Breast epithelium (tissue), 4 donors: ENCODE measurements around the gene TOE1. TPM values are rescaled to one million over a fixed set of nuclear protein-coding genes. Genes with fewer than 3 reads are reported as not detected.

ENCODE experiments used
- DNase-seq, 2 donors: peaks; one replicate each; pipeline ENCODE4 v3.0.0-alpha.2; 2019; ENCODE audit warnings: low spot score in 2 of 2
- H3K27ac ChIP-seq, 2 donors: fragments of 200-600 bp; sonication (generic) in 1 of 2; one replicate each; pipeline ENCODE4 v1.5.1; 2016 to 2019; ENCODE audit warnings: mild to moderate bottlenecking in 1 of 2
- H3K27me3 ChIP-seq, 2 donors: fragments of 200-600 bp; sonication (generic) in 1 of 2; one replicate each; pipeline versions ENCODE4 v1.5.1 to v1.6.0; 2017 to 2019; ENCODE audit warnings: control low read depth in 1 of 2, mild to moderate bottlenecking in 1 of 2
- H3K36me3 ChIP-seq: fragments of 200-600 bp; one replicate; pipeline ENCODE4 v1.5.1; 2019
- H3K4me1 ChIP-seq, 2 donors: fragments of 200-600 bp; sonication (generic); one replicate each; pipeline ENCODE4 v1.5.1; 2016 to 2019; ENCODE audit warnings: control low read depth in 1 of 2
- H3K4me3 ChIP-seq, 3 donors: fragments of 200-600 bp; sonication (generic); 1 replicate in 2 of 3; 2 replicates in 1 of 3; pipeline ENCODE4 v1.5.1; 2016 to 2019; ENCODE audit warnings: mild to moderate bottlenecking in 3 of 3, moderate library complexity in 2 of 3
- H3K9me3 ChIP-seq, 2 donors: fragments of 200-600 bp; sonication (generic) in 1 of 2; one replicate each; pipeline ENCODE4 v1.5.1; 2016 to 2019; ENCODE audit warnings: control low read depth in 1 of 2
- CTCF ChIP-seq, 3 donors: fragments of 450-650 bp; IDR thresholded peaks; one replicate each; pipeline ENCODE4 v1.5.1; 2016 to 2017; ENCODE audit warnings: antibody characterized with exemption in 3 of 3, mild to moderate bottlenecking in 3 of 3, moderate library complexity in 3 of 3
- POLR2A ChIP-seq: fragments of 450-650 bp; IDR thresholded peaks from one replicate; pipeline ENCODE4 v1.6.1; 2016; ENCODE audit warnings: antibody characterized with exemption, mild to moderate bottlenecking, moderate library complexity
- POLR2AphosphoS5 ChIP-seq, 3 donors: sonication (generic); formaldehyde crosslinking; IDR thresholded peaks; one replicate each; pipeline ENCODE4 v1.6.1; 2017; ENCODE audit warnings: antibody characterized with exemption in 3 of 3
- intact Hi-C: fragments of 100-400 bp; cut with DNase I; formaldehyde crosslinking; loops from one replicate; pipeline ENCODE4 v1.15.1; 2023; ENCODE audit warnings: low total_unique reads
- total RNA-seq, 3 donors: library from RNA; depleted of rRNA; stranded (reverse); fragments of >200 nt; gene quantifications; one replicate each; pipeline ENCODE4 v1.1.0, GENCODE V29; 2016

TOE1 gene
- total RNA-seq, 3 donors from 2014 or later, result 8.6 to 21.2 (median 11.1) TPM

DNA sequence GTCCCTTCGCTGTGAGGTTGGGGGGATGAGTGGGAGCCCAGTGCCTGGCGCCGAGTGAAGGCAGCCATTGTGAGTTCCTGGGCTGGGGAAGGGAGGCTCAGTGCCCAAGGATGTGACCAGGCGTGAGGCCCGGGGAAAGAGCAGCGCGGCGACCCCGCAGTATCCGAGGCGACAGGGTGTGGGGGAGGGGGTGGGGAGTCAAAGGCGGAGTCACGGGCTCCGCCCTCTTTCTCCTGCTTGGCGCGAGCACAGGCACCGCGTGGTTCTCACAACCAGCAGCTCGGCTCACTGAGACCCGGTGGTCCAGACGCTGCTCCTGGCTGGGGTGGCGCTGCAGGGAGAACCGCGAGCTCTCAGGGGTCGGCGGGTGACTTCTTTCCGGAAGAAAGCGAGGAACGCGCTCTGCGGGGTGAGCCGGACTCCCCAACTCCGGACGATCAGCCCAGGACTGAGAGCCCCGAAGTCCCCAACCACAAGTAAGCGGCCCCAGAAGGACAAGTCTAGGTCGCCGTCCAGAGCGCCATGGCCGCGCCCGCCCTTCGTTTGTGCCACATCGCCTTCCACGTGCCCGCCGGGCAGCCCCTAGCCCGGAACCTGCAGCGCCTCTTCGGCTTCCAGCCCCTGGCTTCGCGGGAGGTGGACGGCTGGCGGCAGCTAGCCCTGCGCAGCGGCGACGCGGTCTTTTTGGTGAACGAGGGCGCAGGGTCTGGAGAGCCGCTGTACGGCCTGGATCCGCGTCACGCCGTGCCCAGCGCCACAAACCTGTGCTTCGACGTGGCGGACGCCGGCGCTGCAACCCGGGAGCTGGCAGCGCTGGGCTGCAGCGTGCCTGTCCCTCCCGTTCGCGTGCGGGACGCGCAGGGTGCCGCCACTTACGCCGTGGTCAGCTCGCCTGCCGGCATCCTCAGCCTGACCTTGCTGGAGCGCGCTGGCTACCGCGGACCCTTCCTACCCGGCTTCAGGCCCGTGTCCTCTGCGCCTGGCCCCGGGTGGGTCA, 13.0 kb upstream of the TOE1 start, which contains the start of gene HPDL:
TSS of gene HPDL (plus strand) at position 269 of the 997 bp plus-strand sequence. CDS start at position 523, 254 bp downstream.
- no peaks in the 10 kb centered on the region for H3K27me3 ChIP-seq
- no peak for DNase-seq
- no peaks in the 10 kb centered on the region for H3K9me3 ChIP-seq
- H3K4me3 ChIP-seq, result peak within 1 kb of the TSS; percentile 43 to 75 (median 57)
- no peak for TF ChIP-seq POLR2AphosphoS5 (IDR thresholded peaks at IDR 0.05)
- TF ChIP-seq CTCF (IDR thresholded peaks at IDR 0.05), result no peak
- no peak for TF ChIP-seq POLR2A
- no peaks in the 10 kb centered on the region for H3K4me1 ChIP-seq
- intact Hi-C loops, result no loop called here
- H3K36me3 ChIP-seq, result no peaks in the 10 kb centered on the region
- no peak within 1 kb of the TSS for H3K27ac ChIP-seq

DNA sequence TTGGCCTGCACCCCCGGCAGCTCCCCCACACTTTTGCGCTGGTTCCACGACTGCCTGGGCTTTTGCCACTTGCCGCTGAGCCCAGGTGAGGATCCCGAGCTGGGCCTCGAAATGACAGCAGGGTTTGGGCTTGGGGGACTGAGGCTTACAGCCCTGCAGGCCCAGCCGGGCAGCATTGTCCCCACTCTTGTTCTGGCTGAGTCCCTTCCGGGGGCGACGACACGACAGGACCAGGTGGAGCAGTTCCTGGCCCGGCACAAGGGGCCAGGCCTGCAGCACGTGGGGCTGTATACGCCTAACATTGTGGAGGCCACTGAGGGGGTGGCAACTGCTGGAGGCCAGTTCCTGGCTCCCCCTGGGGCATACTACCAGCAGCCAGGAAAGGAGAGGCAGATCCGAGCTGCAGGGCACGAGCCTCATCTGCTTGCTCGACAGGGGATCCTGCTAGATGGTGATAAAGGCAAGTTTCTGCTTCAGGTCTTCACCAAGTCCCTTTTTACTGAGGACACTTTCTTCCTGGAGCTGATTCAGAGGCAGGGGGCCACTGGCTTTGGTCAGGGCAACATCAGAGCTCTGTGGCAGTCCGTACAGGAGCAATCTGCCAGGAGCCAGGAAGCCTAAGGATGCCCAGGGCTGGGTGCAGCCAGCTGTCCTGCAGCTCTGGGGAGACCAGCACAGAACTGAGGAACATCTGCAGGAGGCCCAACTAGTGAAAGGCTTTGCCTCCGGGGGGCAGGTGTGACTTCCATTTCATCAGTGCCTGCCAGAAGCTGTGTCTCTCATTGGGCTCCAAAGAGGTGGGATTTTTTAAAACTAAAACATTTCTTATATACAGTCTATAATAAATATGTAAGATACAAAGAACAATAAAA, 12.1 kb upstream of the TOE1 start:
- no peaks in the 10 kb centered on the region for H3K27me3 ChIP-seq
- intact Hi-C loops, result no loop called here
- no peaks in the 10 kb centered on the region for H3K9me3 ChIP-seq
- no peak for DNase-seq
- TF ChIP-seq POLR2A (no peak), POLR2AphosphoS5 (IDR thresholded peaks at IDR 0.05) (no peak), CTCF (IDR thresholded peaks at IDR 0.05) (no peak)
- H3K27ac ChIP-seq, result no peak overlapping the region
- H3K4me1 ChIP-seq, result no peaks in the 10 kb centered on the region
- peak overlapping the region; percentile 43 to 75 (median 57) for H3K4me3 ChIP-seq
- no peaks in the 10 kb centered on the region for H3K36me3 ChIP-seq

- Histone ChIP-seq H3K9me3 (no peaks in the 10 kb centered on the region), H3K4me3 (no peak overlapping the region), H3K36me3 (no peaks in the 10 kb centered on the region), H3K4me1 (no peaks in the 10 kb centered on the region), H3K27ac (no peak overlapping the region), H3K27me3 (no peaks in the 10 kb centered on the region)
- no peak for DNase-seq
- intact Hi-C loops, result no loop called here
- TF ChIP-seq CTCF (IDR thresholded peaks at IDR 0.05) (no peak), POLR2A (no peak), POLR2AphosphoS5 (IDR thresholded peaks at IDR 0.05) (no peak)
These were observed 11.3 kb upstream of the TOE1 start for GRCh38 chr1:45328680-45329079.

- H3K4me1 ChIP-seq, result no peaks in the 10 kb centered on the region
- H3K27ac ChIP-seq, result no peak overlapping the region
- H3K36me3 ChIP-seq, result no peaks in the 10 kb centered on the region
- no peak for DNase-seq
- intact Hi-C loops, result no loop called here
- no peak for TF ChIP-seq CTCF (IDR thresholded peaks at IDR 0.05)
- no peak for TF ChIP-seq POLR2AphosphoS5 (IDR thresholded peaks at IDR 0.05)
- no peak for TF ChIP-seq POLR2A
- no peaks in the 10 kb centered on the region for H3K9me3 ChIP-seq
- H3K27me3 ChIP-seq, result no peaks in the 10 kb centered on the region
- H3K4me3 ChIP-seq, result no peak overlapping the region
These were observed 10.5 kb upstream of the TOE1 start for GRCh38 chr1:45329445-45329844.
